NCI-H1092 treated with DMSO at 0.1 percent for 48 hours (cell line): ENCODE results near the gene ERO1B.
"Not testable (repeated sequence)": the region's sequence is repeated elsewhere in the genome, so short reads cannot be mapped to it uniquely, and the experiment has no call there.

ENCODE experiments used
- DNase-seq: peaks from one replicate; lab custom pipeline; 2025; lab: John Stamatoyannopoulos, UW

ERO1B gene, protein sequence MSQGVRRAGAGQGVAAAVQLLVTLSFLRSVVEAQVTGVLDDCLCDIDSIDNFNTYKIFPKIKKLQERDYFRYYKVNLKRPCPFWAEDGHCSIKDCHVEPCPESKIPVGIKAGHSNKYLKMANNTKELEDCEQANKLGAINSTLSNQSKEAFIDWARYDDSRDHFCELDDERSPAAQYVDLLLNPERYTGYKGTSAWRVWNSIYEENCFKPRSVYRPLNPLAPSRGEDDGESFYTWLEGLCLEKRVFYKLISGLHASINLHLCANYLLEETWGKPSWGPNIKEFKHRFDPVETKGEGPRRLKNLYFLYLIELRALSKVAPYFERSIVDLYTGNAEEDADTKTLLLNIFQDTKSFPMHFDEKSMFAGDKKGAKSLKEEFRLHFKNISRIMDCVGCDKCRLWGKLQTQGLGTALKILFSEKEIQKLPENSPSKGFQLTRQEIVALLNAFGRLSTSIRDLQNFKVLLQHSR

DNA sequence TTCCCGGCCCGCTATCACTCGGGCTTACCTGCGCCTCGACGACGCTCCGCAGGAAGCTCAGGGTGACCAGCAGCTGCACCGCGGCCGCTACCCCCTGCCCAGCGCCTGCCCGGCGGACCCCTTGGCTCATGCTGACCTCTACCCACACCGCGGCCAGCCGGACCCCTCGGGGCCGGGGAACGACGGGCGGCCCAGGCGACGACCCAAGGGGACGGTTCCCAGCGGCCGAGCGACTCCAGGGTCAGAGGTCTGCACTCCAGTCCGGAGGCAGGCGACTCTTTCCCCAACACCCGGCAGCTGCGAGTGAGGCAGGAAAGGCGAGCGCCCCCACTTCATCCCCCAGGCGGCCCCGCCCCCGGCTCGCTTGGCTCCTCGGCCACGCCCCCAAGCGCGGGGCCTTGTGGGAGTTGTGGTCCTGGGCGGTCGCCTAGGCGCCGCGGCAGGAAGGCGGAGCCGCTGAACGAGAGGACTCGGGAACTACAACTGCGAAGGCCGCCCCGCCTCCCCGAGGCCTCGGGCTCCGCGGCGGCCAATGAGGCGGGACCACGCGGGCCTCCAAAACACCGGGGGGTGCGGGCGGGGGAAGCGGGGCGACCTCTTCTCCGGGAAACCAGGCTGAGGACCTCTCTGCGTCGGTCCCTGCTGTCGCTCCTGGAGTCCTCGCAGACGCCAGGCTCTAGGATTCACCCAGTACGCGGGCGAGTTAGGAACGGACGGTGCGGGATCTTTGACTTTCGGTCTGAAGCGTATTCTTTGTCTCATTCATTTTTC is at the start of gene ERO1B:
ERO1B (minus strand) TSS at position 305 of the 771 bp plus-strand sequence; CDS start at position 130, 175 bp downstream.
- peak; percentile 97 for DNase-seq

DNA sequence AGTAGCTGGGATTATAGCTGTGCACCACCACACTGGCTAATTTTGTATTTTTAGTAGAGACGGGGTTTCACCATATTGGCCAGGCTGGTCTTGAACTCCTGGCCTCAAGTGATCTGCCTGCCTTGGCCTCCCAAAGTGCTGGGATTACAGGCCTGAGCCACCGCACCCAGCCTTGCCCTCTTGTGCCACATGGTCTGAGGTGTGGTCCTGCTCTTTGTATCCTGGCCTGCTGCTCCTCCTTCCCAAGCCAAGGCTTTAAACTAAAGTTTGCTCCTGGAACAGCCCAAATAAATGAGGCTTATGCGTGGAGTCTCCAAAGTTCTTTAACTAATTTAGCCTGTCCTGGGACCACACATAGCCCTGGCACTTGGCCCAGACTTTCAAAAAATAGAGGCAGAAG is 49.7 kb upstream of the ERO1B start:
- DNase-seq, result not testable (repeated sequence)

DNA sequence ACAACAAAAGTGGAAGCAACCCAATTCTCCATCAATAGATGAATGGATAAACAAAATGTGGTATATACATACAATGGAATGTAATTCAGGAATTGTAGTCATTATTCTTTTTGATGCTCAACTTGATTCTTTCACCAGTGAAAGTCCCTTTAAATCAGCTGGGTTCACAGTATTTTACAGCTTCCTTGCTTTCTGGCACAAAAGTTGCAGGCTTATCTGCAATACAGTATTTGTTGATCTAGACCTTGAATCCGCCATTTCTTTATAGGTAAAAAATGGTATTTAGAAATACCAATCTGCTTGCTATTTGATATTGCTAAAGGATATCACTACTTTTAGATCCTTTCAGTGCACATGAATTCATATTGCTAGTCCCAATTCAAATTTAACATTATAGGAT is 44.7 kb upstream of the ERO1B start:
- no peak for DNase-seq

DNA sequence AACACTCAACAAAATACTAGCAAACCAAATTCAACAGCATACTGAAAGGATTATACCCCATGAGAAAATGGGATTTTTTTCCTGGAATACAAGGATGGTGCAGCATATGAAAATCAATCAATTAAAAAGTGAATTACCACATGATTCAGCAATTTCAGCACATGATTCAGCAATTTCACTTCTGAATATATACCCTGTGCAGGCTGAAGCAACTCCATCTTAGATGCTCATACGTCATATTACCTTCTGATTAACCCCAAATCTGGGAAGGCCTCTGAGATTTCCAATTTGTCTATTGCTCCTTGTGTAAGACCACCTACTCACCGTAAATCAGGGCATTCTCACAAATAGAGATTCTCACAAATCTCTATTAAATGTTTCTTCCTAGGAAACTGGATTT is 43.8 kb upstream of the ERO1B start:
- no peak for DNase-seq

DNA sequence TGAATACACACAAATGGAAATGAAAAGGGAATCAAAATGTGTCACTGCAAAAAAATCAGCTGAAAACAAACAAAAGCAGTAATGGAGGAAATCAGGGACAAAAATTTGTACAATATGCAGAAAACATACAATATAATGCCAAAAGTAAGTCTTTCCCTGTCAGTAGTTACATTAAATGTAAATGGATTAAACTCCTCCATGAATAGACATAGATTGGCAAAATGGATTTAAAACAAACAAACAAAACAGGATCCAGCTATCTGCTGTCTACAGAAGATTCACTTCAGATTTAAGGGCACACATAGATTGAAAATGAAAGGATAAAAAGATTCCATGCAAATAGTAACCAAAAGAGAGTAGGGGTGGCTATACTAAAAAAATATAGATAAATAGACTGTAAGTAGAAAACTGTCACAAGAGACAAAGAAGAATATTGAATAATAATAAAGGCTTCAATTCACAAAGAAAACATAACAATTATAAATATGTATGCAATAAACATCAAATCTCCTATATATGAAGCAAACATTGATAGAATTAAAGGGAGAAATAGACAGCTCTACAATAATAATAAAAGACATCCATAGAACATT is 42.2 kb upstream of the ERO1B start:
- no peak for DNase-seq

DNA sequence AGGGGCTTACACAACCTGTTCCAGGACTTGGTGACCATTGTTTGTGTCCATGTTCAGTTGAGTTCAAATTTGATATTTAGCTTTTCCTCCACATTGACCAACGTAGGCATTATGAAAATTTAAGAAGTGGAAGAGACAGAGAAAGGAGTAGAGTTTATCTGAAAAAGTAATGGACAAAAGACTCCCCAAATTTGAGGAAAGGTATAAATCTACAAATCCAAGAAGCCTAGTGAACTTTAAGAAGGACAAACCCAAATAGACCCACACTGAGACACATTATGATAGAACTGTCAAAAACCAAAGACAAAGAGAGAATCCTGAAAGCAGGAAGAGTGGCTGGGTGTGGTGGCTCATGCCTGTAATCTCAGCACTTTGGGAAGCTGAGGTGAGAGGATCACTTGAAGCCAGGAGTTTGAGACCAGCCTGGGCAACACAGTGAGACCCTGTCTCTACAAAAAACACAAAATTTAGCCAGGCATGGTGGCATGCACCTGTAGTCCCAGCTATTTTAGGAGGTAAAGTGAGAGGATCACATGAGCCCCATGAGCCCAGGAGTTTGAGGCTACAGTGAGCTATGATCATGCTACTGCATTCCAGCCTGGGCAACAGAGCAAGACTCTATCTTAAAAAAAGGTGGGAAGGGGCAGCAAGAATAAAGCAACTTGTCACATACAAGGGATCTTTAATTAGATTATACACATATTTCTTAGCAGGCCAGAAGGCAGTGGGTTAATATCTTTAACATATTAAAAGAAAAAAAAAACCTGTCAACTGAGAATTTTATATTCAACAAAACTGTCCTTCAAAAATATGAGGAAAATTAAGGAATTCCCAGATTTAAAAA is 41.0 kb upstream of the ERO1B start:
- no peak for DNase-seq

DNA sequence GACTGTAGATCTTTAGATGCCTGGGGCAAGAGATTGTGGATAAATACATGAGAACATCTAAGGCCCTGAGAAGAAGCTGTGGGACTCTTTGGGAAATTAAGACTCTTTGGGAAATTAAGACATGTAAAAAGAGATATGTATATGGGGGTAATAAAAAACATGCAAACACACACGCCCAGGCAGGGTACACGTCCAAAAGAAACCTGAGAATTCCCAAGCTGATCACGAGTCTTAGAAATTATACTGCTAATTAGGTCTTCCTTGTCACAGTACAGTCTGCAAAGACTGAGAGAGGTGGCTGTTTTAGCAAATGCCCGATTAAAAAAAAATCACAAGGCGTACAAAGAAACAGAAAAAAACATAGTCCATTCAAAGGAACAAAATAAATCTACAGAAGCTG is 39.3 kb upstream of the ERO1B start:
- no peak for DNase-seq

DNA sequence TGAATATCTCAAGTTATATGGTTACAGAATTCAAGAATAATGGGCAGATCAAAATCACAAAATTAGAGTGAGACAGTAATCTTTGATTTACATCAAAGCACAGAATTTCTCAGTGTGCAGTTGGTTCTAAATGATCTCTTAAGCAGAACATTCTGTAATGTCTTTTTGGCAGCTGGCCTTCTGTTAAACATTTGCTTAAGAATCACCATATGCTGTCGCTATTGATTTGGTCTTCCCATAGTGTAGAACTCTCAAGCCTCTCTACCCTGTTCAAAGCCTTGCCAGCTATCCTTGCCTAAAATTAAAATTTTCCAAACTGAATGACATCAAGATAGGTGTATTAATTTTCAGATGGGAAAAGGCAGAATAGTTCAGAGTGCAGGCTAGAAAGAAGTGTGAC is 38.9 kb upstream of the ERO1B start:
- DNase-seq, result peak; percentile 18

DNA sequence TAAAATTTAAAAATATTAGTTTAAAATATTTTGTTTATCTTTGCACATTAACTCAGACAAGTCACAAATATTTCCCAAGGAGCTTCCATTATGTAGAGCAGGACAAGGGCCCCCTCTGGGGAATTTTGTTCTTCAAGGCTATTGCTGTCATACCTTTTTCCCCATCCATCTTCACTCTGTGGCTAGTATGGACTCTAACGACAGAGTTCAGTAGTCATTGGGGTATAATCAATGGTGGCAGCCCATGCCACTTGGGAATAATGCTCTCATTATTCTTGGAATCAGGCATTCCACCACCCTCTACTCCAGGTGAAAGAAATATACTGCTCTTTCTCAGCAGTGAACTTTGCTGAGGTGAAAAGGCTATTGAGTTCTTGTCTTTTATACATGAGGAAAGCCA is 38.5 kb upstream of the ERO1B start:
- no peak for DNase-seq

DNA sequence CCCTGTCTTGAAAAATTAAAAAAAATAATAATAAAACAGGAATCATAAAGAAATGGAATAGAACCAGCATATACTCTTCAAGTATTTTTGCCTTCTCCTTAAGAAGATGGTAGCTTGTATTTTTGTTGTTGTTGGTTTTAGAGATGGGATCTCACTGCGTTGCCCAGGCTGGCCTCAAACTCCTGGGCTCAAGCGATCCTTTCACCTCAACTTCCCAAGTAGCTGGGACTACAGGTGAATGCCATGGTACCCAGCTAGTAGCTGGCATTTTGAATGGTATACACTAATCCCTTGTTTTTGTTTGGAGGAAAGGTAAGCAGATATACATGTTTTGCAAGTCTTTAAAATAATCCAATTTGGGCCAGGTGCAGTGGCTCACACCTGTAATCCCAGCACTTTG is 34.7 kb upstream of the ERO1B start:
- DNase-seq, result no peak

DNA sequence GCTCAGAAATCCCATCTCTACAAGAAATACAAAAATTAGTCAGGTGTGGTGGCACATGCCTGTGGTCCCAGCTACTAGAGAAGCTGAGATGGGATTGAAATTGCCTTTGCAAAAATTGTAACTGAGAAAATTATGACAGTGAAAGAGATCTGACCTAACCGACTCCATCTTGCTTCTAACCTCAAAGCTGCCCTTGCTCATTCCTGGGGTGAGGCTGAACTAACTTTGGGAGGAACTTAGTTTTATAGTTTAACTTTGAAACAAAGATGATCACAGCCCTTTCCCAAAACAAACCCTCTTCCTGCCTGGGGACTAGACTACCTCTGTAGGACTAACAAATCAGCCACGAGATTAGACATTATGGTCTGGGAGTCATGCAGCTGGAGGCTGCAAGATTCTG is 33.8 kb upstream of the ERO1B start:
- DNase-seq, result no peak

DNA sequence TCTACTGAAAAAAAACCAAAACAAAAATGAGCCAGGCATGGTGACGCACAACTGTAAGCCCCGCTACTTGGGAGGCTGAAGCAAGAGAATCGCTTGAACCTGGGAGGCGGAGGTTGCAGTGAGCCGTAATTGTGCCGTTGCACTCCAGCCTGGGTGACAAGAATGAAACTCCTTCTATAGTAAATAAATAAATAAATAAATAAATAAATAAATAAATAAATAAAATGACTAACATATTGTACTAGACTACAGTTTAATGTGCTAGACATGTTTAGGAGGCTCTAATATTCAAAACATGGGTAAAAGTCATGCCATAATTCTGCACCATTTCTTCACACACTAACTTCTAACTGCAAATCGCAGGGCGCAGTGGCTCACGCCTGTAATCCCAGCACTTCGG is 33.3 kb upstream of the ERO1B start:
- DNase-seq, result no peak

DNA sequence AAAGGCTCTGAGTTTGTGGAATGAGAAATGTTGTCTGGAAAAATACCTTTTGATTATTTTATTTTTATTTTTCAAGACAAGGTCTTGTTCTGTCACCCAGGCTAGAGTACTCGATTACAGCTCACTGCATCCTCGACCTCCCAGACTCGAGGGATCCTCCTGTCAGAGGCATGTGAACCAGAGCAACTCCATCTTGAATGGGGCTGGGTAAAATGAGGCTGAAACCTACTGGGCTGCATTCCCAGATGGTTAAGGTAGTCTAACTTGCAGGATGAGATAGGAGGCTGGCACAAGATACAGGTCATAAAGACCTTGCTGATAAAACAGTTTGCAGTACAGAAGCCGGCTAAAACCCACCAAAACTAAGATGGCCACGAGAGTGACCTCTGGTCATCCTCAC is 32.3 kb upstream of the ERO1B start:
- DNase-seq, result not testable (repeated sequence)

DNA sequence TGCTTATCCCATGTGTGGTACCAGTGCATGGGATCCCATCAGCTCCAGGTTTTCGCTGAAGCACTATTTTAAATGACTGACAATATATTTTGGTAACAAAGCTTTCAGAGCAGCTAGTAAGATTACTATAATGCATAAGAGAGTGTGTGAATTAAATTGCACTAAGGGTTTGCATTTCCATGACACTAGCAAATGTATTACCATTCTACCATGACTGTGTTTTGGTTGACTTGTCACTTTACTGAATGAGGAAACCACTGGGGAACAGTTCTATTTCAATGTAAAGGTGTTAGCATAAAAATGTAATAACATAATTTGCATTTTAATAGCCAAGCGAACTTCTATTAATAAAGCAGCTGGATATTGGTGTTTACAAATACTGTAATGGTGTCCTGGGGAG is 31.7 kb upstream of the ERO1B start:
- no peak for DNase-seq

DNA sequence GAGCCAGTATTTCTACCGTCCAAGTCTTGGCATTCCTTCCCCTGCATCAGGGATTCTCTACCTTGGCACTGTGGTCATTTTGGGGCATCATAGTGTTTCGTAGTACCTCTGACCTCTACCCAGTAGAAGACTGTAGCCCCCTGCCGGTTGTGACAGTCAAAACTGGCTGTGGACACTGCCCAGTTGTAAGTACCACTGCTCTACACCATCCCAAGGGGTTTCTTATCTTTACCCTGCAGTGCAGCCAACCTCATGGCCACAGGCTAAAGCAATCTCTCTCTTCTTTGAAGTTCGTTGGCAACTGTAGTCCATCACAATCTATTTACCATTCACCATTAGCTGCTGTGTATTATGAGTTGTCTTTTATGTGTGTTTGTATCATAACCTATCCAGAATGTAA is 29.3 kb upstream of the ERO1B start:
- no peak for DNase-seq

DNA sequence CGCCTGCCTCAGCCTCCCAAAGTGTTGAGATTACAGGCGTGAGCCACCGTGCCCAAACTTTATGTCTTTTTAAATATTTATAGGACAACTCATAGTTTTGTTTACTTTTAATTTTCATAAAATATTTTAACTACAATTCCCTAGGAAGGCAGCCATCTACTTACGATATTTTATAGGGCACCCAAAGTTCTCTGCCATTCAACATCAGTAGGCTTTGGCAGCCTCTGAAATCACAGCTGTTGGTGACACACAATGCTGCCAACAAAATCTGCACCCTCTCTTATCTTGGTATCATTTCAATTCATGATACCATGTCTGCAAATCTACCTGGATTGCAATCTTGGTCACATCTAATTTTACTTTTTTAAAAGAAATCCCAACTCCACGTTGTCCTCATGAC is 27.1 kb upstream of the ERO1B start:
- no peak for DNase-seq

DNA sequence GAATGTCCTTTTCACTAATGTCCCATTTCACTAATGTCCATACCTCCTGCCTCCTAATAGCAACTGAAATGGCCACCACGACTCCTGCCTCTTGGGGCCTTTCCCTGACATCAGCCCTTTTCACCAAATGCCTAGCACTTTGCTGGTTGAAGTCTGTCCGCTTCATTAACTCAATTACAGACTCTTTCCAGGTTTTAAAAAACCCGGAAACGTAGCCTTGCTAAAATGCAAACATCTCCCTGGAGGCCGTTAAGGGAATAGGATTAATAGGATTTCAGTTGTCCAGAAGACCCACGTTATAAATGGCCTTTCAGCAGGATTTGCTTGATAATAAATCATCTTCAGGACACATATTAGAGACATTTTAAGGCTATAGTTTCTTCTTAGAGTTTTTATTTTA is 25.7 kb upstream of the ERO1B start:
- DNase-seq, result no peak

DNA sequence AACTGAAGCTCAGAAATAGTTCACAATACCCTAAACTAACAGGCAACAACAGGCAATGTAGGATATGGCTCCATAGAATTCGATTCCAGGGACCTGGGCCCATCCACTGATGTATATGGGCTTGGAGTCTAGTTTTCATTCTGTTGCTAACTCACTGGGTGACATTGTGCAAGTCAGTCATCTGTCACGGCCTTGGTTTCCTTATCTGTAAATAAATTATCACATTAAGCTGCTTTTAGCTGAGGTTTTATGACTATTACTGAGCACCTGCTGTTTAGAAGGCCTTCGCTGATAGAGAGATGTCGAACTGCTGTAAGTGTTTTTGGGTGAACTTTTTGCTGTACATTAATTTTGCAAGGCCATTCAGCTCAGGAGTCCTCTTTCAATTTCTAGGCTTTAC is 22.9 kb upstream of the ERO1B start:
- DNase-seq, result no peak

DNA sequence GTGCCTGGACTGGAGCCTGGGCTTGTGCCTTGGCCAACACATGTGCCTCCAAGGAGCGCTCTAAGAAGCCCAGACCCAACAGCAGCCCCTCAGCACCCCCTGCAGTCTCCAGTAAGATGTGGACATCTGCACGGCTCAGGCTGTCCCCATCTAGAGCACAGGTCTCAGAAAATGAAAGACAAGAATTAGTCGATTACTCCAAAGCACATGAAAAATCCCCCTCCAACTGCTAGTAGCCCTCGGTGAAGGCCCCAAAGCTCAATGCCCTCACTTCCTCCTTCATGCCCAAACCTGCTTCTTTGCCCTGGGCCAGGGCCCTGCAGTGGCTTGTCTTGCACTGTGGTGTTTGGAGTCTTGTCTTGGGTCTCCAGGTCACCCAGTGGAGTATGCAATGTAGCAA is 21.9 kb upstream of the ERO1B start:
- no peak for DNase-seq

DNA sequence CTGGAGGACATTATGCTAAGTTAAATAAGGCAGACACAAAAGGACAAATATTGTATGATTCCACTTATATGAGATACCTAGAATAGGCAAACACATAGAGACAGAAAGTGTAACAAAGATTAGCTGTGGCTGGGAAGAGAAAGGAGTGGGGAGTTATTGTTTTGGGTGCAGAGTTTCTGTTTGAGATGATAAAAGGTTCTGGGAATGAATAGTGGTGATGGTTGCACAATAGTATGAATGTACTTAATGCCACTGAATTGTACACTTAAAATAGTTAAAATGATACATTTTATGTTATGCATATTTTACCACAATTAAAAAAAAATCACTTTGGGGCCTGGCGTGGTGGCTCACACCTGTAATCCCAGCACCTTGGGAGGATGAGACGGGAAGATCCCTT is 21.2 kb upstream of the ERO1B start:
- no peak for DNase-seq

DNA sequence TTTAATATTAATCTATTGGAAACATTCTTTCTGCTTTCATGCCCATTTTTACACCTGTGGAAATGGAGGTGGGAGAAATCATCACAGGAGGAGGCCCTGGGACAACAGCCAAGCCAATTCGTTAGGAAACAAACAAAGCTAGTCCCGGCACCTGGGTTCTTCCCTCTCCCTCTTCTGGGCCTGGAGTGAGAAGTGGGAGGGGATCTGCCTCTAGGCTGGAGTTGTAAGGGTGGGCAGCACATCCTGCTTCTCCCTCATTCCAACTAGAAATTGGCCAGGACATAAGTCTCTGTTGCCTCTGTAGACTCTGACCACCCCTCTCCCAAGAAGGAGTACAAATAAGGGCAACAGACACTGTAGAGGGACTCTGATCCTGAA is 20.2 kb upstream of the ERO1B start:
- DNase-seq, result peak; percentile 65
